HepG2 (cell line): Measurements from ENCODE around the gene STMN1. TPM values are rescaled to one million over a fixed set of nuclear protein-coding genes. Genes with fewer than 3 reads are reported as not detected.

Experiments used
- ATAC-seq: fragments of 200-7000 bp; cut with Tn5 transposase; 3 replicates; pipeline ENCODE4 v1.9.1; 2020; ENCODE audit warnings: mild to moderate bottlenecking, moderate library complexity
- BruUV-seq: library from RNA; stranded (reverse); fragments of 400-500 nt; replicated peaks from 2 replicates; lab custom pipeline; 2021; lab: Mats Ljungman, UMichigan
- CTCF ChIA-PET: fragments of 300-600 bp; formaldehyde crosslinking; extraction: SDS; loops from one replicate; lab custom pipeline; 2021; ENCODE audit warnings: low total read pairs, inconsistent platforms, low intra/inter-chr PET ratio; lab: Yijun Ruan, JAX
- POLR2A ChIA-PET: fragments of 350-600 bp; sonication (Branson Sonifier 250); formaldehyde crosslinking; loops from one replicate; lab custom pipeline; 2020; ENCODE audit warnings: antibody characterized with exemption, inconsistent platforms; lab: Yijun Ruan, JAX
- DNase-seq: peaks from one replicate; pipeline ENCODE4 v3.0.0-alpha.2; 2015; ENCODE audit warnings: low spot score
- FAIRE-seq: peaks from 3 replicates; lab custom pipeline; 2011; peaks lifted over from hg19 to GRCh38; lab: Jason Lieb, UNC
- H2AFZ ChIP-seq: one replicate; pipeline ENCODE4 v1.6.1; 2011; ENCODE audit warnings: low read length, inconsistent platforms
- H3K27ac ChIP-seq: fragments of 300-600 bp; 3 replicates; pipeline ENCODE4 v1.8.0; 2011; ENCODE audit warnings: mixed run types, mild to moderate bottlenecking, mixed read lengths, low read length, inconsistent platforms; ENCODE audit not compliant: insufficient read depth; ENCODE audit errors: extremely low read length
- H3K27me3 ChIP-seq, 2 experiments: fragments of 200-600 bp in 1 of 2; 2 replicates in 1 of 2; 3 replicates in 1 of 2; pipeline versions ENCODE4 v1.6.0 to v1.8.0; 2011; ENCODE audit warnings: low read length in 2 of 2, mild to moderate bottlenecking in 2 of 2, moderate library complexity in 2 of 2, inconsistent platforms in 1 of 2; ENCODE audit not compliant: insufficient read depth in 2 of 2, control insufficient read depth in 1 of 2
- H3K36me3 ChIP-seq, 2 experiments: fragments of 200-600 bp in 1 of 2; replicated peaks in 1 of 2; 2 replicates in 1 of 2; 3 replicates in 1 of 2; pipeline versions ENCODE4 v1.5.1 to v1.8.0; 2011; ENCODE audit warnings: low read length in 2 of 2, inconsistent platforms in 1 of 2; ENCODE audit not compliant: insufficient read depth in 2 of 2, control insufficient read depth in 1 of 2
- H3K4me1 ChIP-seq: 2 replicates; pipeline ENCODE4 v1.5.1; 2012; ENCODE audit warnings: low read length, inconsistent platforms; ENCODE audit not compliant: insufficient read depth
- H3K4me2 ChIP-seq: 2 replicates; pipeline ENCODE4 v1.6.0; 2011; ENCODE audit warnings: low read depth, low read length, inconsistent platforms
- H3K4me3 ChIP-seq, 3 experiments: fragments of 200-600 bp in 1 of 3; sonication (generic), shearing (Covaris generic) in 1 of 3; replicated peaks in 1 of 3; 2 replicates each; pipeline ENCODE4 v1.5.1; 2011 to 2016; ENCODE audit warnings: low read length in 3 of 3, inconsistent platforms in 2 of 3, low read depth in 2 of 3, mild to moderate bottlenecking in 2 of 3, control low read depth in 1 of 3, mixed read lengths in 1 of 3; ENCODE audit not compliant: insufficient read depth in 1 of 3
- H3K79me2 ChIP-seq: one replicate; pipeline ENCODE4 v1.6.1; 2011; ENCODE audit warnings: low read length, inconsistent platforms; ENCODE audit not compliant: insufficient read depth
- H3K9ac ChIP-seq: 2 replicates; pipeline ENCODE4 v1.6.0; 2011; ENCODE audit warnings: mild to moderate bottlenecking, low read depth, low read length, inconsistent platforms; ENCODE audit not compliant: insufficient read depth
- H3K9me3 ChIP-seq: 2 replicates; pipeline ENCODE4 v1.5.1; 2012; ENCODE audit warnings: mild to moderate bottlenecking, low read length
- H4K20me1 ChIP-seq: 2 replicates; pipeline ENCODE4 v1.6.0; 2011; ENCODE audit warnings: inconsistent platforms, mild to moderate bottlenecking, low read length, moderate library complexity; ENCODE audit not compliant: insufficient read depth
- ARNT2 ChIP-seq: sonication (generic); formaldehyde crosslinking; IDR thresholded peaks from 2 replicates; pipeline ENCODE4 v1.8.0; 2022; ENCODE audit warnings: mild to moderate bottlenecking, low read depth, missing genetic modification reagents, moderate library complexity
- CEBPB ChIP-seq: IDR thresholded peaks from 2 replicates; pipeline ENCODE4 v1.6.1; 2011; ENCODE audit warnings: low read depth, low read length, improper control_type of control experiment, borderline replicate concordance
- CREB1 ChIP-seq, 2 experiments: fragments of 450-650 bp in 1 of 2; IDR thresholded peaks; 2 replicates each; pipeline ENCODE4 v1.6.1; 2016 to 2017; ENCODE audit warnings: control low read depth in 1 of 2, mild to moderate bottlenecking in 1 of 2, missing compliant biosample characterization in 1 of 2, missing genetic modification characterization in 1 of 2
- DMAP1 ChIP-seq: IDR thresholded peaks from 2 replicates; pipeline ENCODE4 v1.6.1; 2016
- GLMP ChIP-seq: sonication (generic); formaldehyde crosslinking; IDR thresholded peaks from 2 replicates; pipeline ENCODE4 v1.9.0; 2021; ENCODE audit warnings: missing genetic modification reagents, mild to moderate bottlenecking, borderline replicate concordance
- HNRNPK ChIP-seq: fragments of 200-400 bp; formaldehyde crosslinking; IDR thresholded peaks from 2 replicates; pipeline ENCODE4 v1.6.1; 2018; ENCODE audit warnings: low read length, low read depth, moderate library complexity, mild to moderate bottlenecking; ENCODE audit not compliant: poor library complexity, severe bottlenecking
- IKZF1 ChIP-seq: fragments of 450-650 bp; IDR thresholded peaks from 2 replicates; pipeline ENCODE4 v1.7.1; 2016
- MTF1 ChIP-seq: sonication (generic); formaldehyde crosslinking; IDR thresholded peaks from 2 replicates; pipeline ENCODE4 v1.5.0; 2020; ENCODE audit warnings: missing genetic modification reagents
- PRMT3 ChIP-seq: sonication (generic); formaldehyde crosslinking; IDR thresholded peaks from 2 replicates; pipeline ENCODE4 v1.8.1; 2022; ENCODE audit warnings: low read depth, mild to moderate bottlenecking, moderate library complexity, missing genetic modification reagents, borderline replicate concordance
- SRSF1 ChIP-seq: fragments of 200-400 bp; formaldehyde crosslinking; optimal IDR thresholded peaks from 2 replicates; pipeline ENCODE3; 2017; ENCODE audit warnings: mild to moderate bottlenecking, low read depth, low read length, moderate library complexity
- ZNF3 ChIP-seq: IDR thresholded peaks from 2 replicates; pipeline ENCODE4 v1.7.0; 2017; ENCODE audit warnings: inconsistent platforms
- ZNF607 ChIP-seq: sonication (generic); formaldehyde crosslinking; IDR thresholded peaks from 2 replicates; pipeline ENCODE4 v1.5.1; 2020; ENCODE audit warnings: missing genetic modification reagents, mild to moderate bottlenecking, borderline replicate concordance
- ZNF687 ChIP-seq: sonication (generic); formaldehyde crosslinking; IDR thresholded peaks from 2 replicates; pipeline ENCODE4 v1.5.1; 2020; ENCODE audit warnings: mild to moderate bottlenecking, missing genetic modification reagents, moderate library complexity
- ZNF777 ChIP-seq: sonication (generic); formaldehyde crosslinking; IDR thresholded peaks from 2 replicates; pipeline ENCODE4 v1.4.0; 2020; ENCODE audit warnings: missing genetic modification reagents
- ZSCAN20 ChIP-seq: sonication (generic); formaldehyde crosslinking; IDR thresholded peaks from 2 replicates; pipeline ENCODE4 v1.4.0; 2020; ENCODE audit warnings: missing genetic modification reagents, mild to moderate bottlenecking, borderline replicate concordance
- WGBS: methylation state at CpG from one replicate; pipeline ENCODE4 v1.1.6; 2017; ENCODE audit warnings: low lambda C conversion rate; 5-methylcytosine and 5-hydroxymethylcytosine counted together
- in situ Hi-C: cut with HindIII; loops from 2 replicates; pipeline ENCODE4 v1.10.0; 2017; ENCODE audit warnings: low pct_unique_long_range_greater_than_20kb; ENCODE audit not compliant: extremely low pct_ligation_motif_present
- intact Hi-C: fragments of 100-400 bp; cut with micrococcal nuclease; formaldehyde crosslinking; loops from one replicate; pipeline ENCODE4 v1.10.0; 2022; ENCODE audit not compliant: unreplicated experiment
- polyA plus RNA-seq, 8 experiments: library from polyadenylated mRNA; depleted of rRNA in 3 of 8; stranded (reverse) in 7 of 8; unstranded in 1 of 8; fragments of >200 nt; fragmentation: Illumina TruSeq in 4 of 8; extraction: Trizol in 4 of 8; gene quantifications; 2 replicates each; pipeline versions ENCODE4 v1.2.1 to v1.2.3, GENCODE V29; 2011 to 2016; ENCODE audit warnings: low read depth in 4 of 8, missing spikeins in 1 of 8, mixed read lengths in 1 of 8; ENCODE audit not compliant: insufficient read depth in 1 of 8
- total RNA-seq, 5 experiments: library from RNA; depleted of rRNA; stranded (reverse); fragments of >200 nt; fragmentation: Illumina TruSeq; extraction: Trizol; gene quantifications; 2 replicates each; pipeline ENCODE4 v1.2.3, GENCODE V29; 2016; ENCODE audit warnings: low read depth in 1 of 5

STMN1 gene
- total and polyA plus RNA-seq, 2 of the 13 experiments (the other 11 are each of a cell fraction or from before 2014, with no cell fraction given), result 45.9 to 409 TPM

DNA sequence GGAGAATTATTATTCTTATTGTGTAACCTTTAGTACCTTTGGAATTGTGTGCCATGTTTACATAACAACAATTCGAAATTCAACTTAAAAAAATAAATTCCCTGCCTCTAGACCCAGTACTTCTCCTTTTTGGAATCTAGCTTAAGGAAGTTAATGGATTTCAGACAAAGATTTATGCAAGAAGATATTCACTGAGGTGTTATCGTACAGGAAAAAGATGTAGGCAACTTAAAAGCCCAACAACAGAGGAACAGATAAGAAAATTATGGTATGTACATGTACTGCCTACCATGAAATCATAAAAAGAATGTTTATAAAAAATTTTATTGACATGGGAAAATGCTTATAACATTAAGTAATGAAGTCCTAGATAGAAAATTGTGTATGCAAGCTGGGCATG is 18.2 kb upstream of the STMN1 start:
- POLR2A ChIA-PET, result no interaction called here
- ATAC-seq, result no peak

DNA sequence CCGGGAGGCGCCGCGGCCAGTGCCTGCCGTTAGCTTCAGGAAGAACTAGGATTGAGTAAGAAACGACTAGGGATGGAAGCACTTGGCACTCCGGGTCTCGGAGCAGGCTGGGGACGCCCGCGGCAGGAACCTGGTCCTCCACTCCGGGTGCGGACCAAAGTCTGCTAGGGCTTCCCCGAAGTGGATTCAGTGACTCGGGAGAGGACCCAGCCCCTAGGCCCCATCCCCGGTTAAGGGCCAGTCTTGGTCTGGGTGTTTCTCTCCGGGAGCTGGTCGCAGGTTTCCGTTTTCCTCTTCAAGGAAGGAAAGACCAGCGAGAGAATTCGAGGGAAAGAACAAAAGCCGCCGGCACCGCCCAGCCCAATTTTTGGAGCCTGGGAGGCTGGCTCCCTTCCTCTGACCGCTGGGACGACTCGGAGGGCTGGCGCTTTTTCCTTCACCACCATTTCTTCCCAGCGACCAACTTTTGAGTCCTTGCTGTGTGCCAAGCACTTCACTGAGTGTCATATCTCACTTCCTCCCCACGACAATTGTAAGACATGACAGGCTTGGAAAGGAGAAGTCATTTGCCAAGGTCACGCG is 16.8 kb upstream of the STMN1 start:
- CTCF ChIA-PET, result no interaction called here
- Histone ChIP-seq H3K9ac (0 out of 2 replicates have a peak overlapping the region, but pooled peaks have one; percentile 28), H2AFZ (no peak overlapping the region)
- TF ChIP-seq PRMT3 (CRISPR knock-in tag) (no peak), CREB1 (IDR thresholded peaks at IDR 0.05) (no peak), CREB1 (CRISPR knock-in tag; IDR thresholded peaks at IDR 0.05) (no peak), SRSF1 (peak; percentile 29), MTF1 (no peak), IKZF1 (no peak), ZNF607 (CRISPR knock-in tag) (no peak), DMAP1 (CRISPR knock-in tag) (no peak), ZNF777 (CRISPR knock-in tag) (no peak), ZSCAN20 (CRISPR knock-in tag) (no peak), ARNT2 (CRISPR knock-in tag) (no peak), ZNF3 (CRISPR knock-in tag) (no peak), ZNF687 (peak; percentile 46; the same call in 1 of the 2 replicates), GLMP (no peak)

More for the DNA sequence above, 18.2 kb upstream of the STMN1 start:
- H3K27ac ChIP-seq, result no peak overlapping the region
- H3K36me3 ChIP-seq, result no peaks in the 10 kb centered on the region
- TF ChIP-seq CEBPB (0 out of 2 replicates have a peak, but pooled peaks have one; percentile 3), HNRNPK (no peak)
- H3K79me2 ChIP-seq, result no peaks in the 10 kb centered on the region
- WGBS, result 44% methylated on average over 2 of the region's 2 CpGs
- H2AFZ ChIP-seq, result no peak overlapping the region
- H3K9ac ChIP-seq, result no peak overlapping the region
- no peak for DNase-seq
- H3K4me1 ChIP-seq, result peaks cover 22% of the 10 kb centered on the region
- FAIRE-seq, result no peak
- H3K27me3 ChIP-seq, result peaks cover 10 to 29% of the 10 kb centered on the region in 2 experiments
- in situ Hi-C loops, result no loop called here
- no TSS peak for BruUV-seq
- H3K4me3 ChIP-seq, result no peak overlapping the region
- no peak overlapping the region for H3K4me2 ChIP-seq
- intact Hi-C loops, result no loop called here
- no peaks in the 10 kb centered on the region for H3K9me3 ChIP-seq
- H4K20me1 ChIP-seq, result no peaks in the 10 kb centered on the region
- CTCF ChIA-PET, result no interaction called here

More for the DNA sequence above, 16.8 kb upstream of the STMN1 start:
- WGBS, result 7% methylated on average over 26 of the region's 32 CpGs
- no peak for DNase-seq
- Histone ChIP-seq H3K27me3 (peaks cover 10 to 29% of the 10 kb centered on the region in 2 experiments), H3K4me1 (peaks cover 22% of the 10 kb centered on the region), H3K27ac (no peak overlapping the region), H3K4me3 (peak overlapping the region; percentile 46 to 74 (median 55)), H3K4me2 (peak overlapping the region; percentile 73), H3K79me2 (no peaks in the 10 kb centered on the region), H3K36me3 (no peaks in the 10 kb centered on the region), H3K9me3 (no peaks in the 10 kb centered on the region), H4K20me1 (no peaks in the 10 kb centered on the region)
- BruUV-seq, result no TSS peak
- ATAC-seq, result peak; percentile 70
- in situ Hi-C loops, result no loop called here
- POLR2A ChIA-PET, result no interaction called here
- FAIRE-seq, result no peak
- intact Hi-C loops, result no loop called here
